ENCODE results near the gene DPP6. TPM values are rescaled to one million over a fixed set of nuclear protein-coding genes. Genes with fewer than 3 reads are reported as not detected.
"Not testable (repeated sequence)": the region's sequence is repeated elsewhere in the genome, so short reads cannot be mapped to it uniquely, and the experiment has no call there.

DPP6 gene
- total and polyA plus RNA-seq, 9 of the 15 experiments (the other 6 are each of a cell fraction or from before 2014, with no cell fraction given): not detected

DNA sequence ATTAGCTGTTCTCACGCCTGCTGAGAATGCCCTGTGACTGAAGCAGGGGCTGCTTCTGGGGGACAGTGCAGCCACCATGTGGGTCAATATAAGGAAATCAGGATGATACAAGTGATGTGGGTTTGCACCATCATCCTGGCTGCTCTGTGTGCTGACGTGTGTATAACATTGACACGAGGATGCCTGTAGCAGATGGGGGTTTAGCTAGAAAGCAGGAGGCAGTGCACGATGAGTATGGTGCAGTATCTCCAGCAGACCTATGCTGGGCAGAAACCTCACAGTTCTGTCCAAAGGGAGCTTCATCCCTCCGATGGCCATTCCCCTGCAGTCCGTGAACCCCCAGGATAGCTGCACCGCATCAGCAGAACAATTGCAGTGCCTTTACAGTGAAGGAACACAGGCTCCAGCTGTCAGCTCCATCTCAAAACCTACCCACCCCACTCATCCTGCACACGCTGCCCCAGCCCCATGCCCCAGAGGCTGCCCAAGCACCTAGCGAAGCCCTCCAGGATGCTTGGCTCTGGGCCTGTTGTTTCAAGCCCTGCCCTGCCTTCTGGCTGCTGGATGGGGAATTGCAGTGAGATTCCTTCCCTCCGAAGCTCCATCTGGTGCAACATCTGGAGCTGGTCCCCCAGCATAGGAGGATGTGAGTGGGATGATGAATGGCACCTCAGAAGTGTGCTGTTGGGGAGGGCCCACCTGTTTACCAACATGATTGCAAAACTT, 96.8 kb downstream of the DPP6 start:
- H3K9me3 ChIP-seq (replicated peaks; ENCODE audit: control insufficient read depth, insufficient read depth, low read depth, low read length); H3K27ac ChIP-seq (ENCODE audit: extremely low read depth, low read depth, low read length); intact Hi-C loops (cut with micrococcal nuclease); H3K9ac ChIP-seq (ENCODE audit: insufficient read depth in 1 of 2, low read depth in 2 of 2, low read length in 2 of 2); DNase-seq (ENCODE audit: extremely low read depth in 1 of 4, low spot score in 3 of 4); H4K20me1 ChIP-seq (replicated peaks; ENCODE audit: control insufficient read depth, insufficient read depth, low read length); CTCF ChIA-PET (ENCODE audit: low intra/inter-chr PET ratio); H3K36me3 ChIP-seq (ENCODE audit: control insufficient read depth, insufficient read depth, low read length); in situ Hi-C loops (cut with MboI); H2AFZ ChIP-seq (ENCODE audit: low read depth, low read length); BruUV-seq (replicated peaks); H3K4me2 ChIP-seq (ENCODE audit: insufficient read depth, low read length); H3K4me3 ChIP-seq; H3K9me1 ChIP-seq (ENCODE audit: control insufficient read depth, insufficient read depth, low read length); H3K4me1 ChIP-seq (replicated peaks in 1 of 2; ENCODE audit: control insufficient read depth in 2 of 2, insufficient read depth in 2 of 2, low read length in 2 of 2); H3K79me2 ChIP-seq (ENCODE audit: control insufficient read depth, insufficient read depth, low read length); POLR2A ChIA-PET: not testable (repeated sequence)
- 1% methylated on average over 8 of the region's 10 CpGs for WGBS (ENCODE audit: insufficient coverage, low coverage, missing lambda C conversion rate)
- peak; percentile 85 for ATAC-seq
- FAIRE-seq: peak; percentile 46
- peaks cover 0 to 22% of the 10 kb centered on the region in 2 experiments; a peak in 2 of 5 replicates for H3K27me3 ChIP-seq (ENCODE audit: control insufficient read depth in 2 of 2, insufficient read depth in 2 of 2, low read length in 2 of 2)

DNA sequence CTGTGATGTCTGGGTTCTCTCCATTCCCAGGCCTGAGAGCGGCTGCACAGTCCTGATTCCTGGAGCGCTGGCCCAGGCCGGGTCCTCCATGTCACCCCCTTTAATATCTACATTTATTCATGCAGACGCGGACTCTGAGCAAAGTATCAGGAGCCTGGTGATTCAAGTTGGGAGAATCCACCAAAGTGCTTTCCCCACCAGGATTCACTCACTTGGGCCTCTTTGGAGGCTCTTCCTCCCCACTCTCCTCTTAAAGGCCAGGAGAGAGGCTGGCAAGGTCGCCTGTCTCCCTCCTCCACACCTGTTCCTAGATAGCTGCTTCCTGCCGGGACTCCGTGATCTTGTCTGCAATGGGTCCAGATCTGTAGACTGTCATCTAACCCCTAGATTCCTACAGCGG, 98.5 kb downstream of the DPP6 start:
- H3K9ac ChIP-seq (ENCODE audit: insufficient read depth in 1 of 2, low read depth in 2 of 2, low read length in 2 of 2); H3K4me1 ChIP-seq (replicated peaks in 1 of 2; ENCODE audit: control insufficient read depth in 2 of 2, insufficient read depth in 2 of 2, low read length in 2 of 2); BruUV-seq (replicated peaks); FAIRE-seq; in situ Hi-C loops (cut with MboI); H3K36me3 ChIP-seq (ENCODE audit: control insufficient read depth, insufficient read depth, low read length); ATAC-seq; H3K9me1 ChIP-seq (ENCODE audit: control insufficient read depth, insufficient read depth, low read length); H3K27ac ChIP-seq (ENCODE audit: extremely low read depth, low read depth, low read length); H4K20me1 ChIP-seq (replicated peaks; ENCODE audit: control insufficient read depth, insufficient read depth, low read length); H2AFZ ChIP-seq (ENCODE audit: low read depth, low read length); H3K9me3 ChIP-seq (replicated peaks; ENCODE audit: control insufficient read depth, insufficient read depth, low read depth, low read length); H3K79me2 ChIP-seq (ENCODE audit: control insufficient read depth, insufficient read depth, low read length); H3K4me3 ChIP-seq; CTCF ChIA-PET (ENCODE audit: low intra/inter-chr PET ratio); intact Hi-C loops (cut with micrococcal nuclease); POLR2A ChIA-PET; H3K4me2 ChIP-seq (ENCODE audit: insufficient read depth, low read length); DNase-seq (ENCODE audit: extremely low read depth in 1 of 4, low spot score in 3 of 4): not testable (repeated sequence)
- H3K27me3 ChIP-seq (ENCODE audit: control insufficient read depth in 2 of 2, insufficient read depth in 2 of 2, low read length in 2 of 2): peaks cover 0 to 22% of the 10 kb centered on the region in 2 experiments; a peak in 2 of 5 replicates
- WGBS (ENCODE audit: insufficient coverage, low coverage, missing lambda C conversion rate): 1% methylated on average over 8 of the region's 9 CpGs

DNA sequence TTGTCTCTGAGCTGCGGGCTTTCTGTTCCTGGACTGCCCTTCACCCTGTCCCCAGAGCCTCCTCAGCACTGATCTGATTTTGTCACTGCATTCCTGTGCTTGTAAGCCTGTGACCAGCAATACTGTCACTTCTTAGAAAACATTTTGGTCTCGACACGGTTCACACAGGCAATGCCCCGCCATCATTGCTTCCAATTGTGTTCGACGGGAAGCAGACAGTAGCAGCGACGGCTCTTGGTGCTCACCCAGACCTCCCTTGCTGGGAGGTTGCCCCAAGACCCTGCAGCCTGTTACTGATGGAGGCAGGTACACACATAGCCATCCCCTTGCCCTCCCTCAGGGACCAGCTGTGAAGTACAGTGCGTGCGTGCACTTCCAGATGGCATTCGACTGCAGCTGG, 99.1 kb downstream of the DPP6 start:
- H4K20me1 ChIP-seq (replicated peaks; ENCODE audit: control insufficient read depth, insufficient read depth, low read length); in situ Hi-C loops (cut with MboI); H3K27ac ChIP-seq (ENCODE audit: extremely low read depth, low read depth, low read length); BruUV-seq (replicated peaks); H2AFZ ChIP-seq (ENCODE audit: low read depth, low read length); H3K4me1 ChIP-seq (replicated peaks in 1 of 2; ENCODE audit: control insufficient read depth in 2 of 2, insufficient read depth in 2 of 2, low read length in 2 of 2); H3K4me2 ChIP-seq (ENCODE audit: insufficient read depth, low read length); H3K9ac ChIP-seq (ENCODE audit: insufficient read depth in 1 of 2, low read depth in 2 of 2, low read length in 2 of 2); H3K4me3 ChIP-seq; H3K9me1 ChIP-seq (ENCODE audit: control insufficient read depth, insufficient read depth, low read length); POLR2A ChIA-PET; CTCF ChIA-PET (ENCODE audit: low intra/inter-chr PET ratio); H3K79me2 ChIP-seq (ENCODE audit: control insufficient read depth, insufficient read depth, low read length); FAIRE-seq; intact Hi-C loops (cut with micrococcal nuclease); DNase-seq (ENCODE audit: extremely low read depth in 1 of 4, low spot score in 3 of 4); ATAC-seq; H3K36me3 ChIP-seq (ENCODE audit: control insufficient read depth, insufficient read depth, low read length); H3K9me3 ChIP-seq (replicated peaks; ENCODE audit: control insufficient read depth, insufficient read depth, low read depth, low read length): not testable (repeated sequence)
- H3K27me3 ChIP-seq (ENCODE audit: control insufficient read depth in 2 of 2, insufficient read depth in 2 of 2, low read length in 2 of 2): peaks cover 0 to 22% of the 10 kb centered on the region in 2 experiments; a peak in 2 of 5 replicates
- WGBS (ENCODE audit: insufficient coverage, low coverage, missing lambda C conversion rate): 1% methylated on average over 11 of the region's 11 CpGs

DNA sequence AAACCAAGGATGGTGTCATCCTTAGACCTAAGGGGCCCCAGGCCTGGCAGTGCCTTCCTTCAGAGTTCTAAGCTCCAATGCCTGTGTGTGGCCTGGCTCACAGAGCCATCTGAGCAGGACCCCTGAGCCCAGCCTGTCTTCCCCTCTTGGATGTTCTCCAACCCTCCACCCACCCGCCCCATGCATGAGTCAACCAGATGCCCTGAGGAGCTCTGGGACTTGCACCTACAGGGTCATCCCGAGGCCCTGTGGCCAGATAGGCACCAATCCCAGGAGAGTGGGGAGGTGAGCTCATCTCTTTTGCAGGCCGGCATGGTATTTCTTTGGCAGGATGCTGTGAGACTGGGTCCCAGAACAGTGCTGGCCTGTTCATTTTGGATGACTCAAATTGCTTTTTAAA, 103.7 kb downstream of the DPP6 start:
- H3K9ac ChIP-seq (ENCODE audit: insufficient read depth in 1 of 2, low read depth in 2 of 2, low read length in 2 of 2); in situ Hi-C loops (cut with MboI); H3K4me3 ChIP-seq; H3K36me3 ChIP-seq (ENCODE audit: control insufficient read depth, insufficient read depth, low read length); H3K9me1 ChIP-seq (ENCODE audit: control insufficient read depth, insufficient read depth, low read length); DNase-seq (ENCODE audit: extremely low read depth in 1 of 4, low spot score in 3 of 4); H3K79me2 ChIP-seq (ENCODE audit: control insufficient read depth, insufficient read depth, low read length); H3K9me3 ChIP-seq (replicated peaks; ENCODE audit: control insufficient read depth, insufficient read depth, low read depth, low read length); ATAC-seq; H2AFZ ChIP-seq (ENCODE audit: low read depth, low read length); H3K4me2 ChIP-seq (ENCODE audit: insufficient read depth, low read length); H4K20me1 ChIP-seq (replicated peaks; ENCODE audit: control insufficient read depth, insufficient read depth, low read length); POLR2A ChIA-PET; intact Hi-C loops (cut with micrococcal nuclease); H3K4me1 ChIP-seq (replicated peaks in 1 of 2; ENCODE audit: control insufficient read depth in 2 of 2, insufficient read depth in 2 of 2, low read length in 2 of 2); CTCF ChIA-PET (ENCODE audit: low intra/inter-chr PET ratio); BruUV-seq (replicated peaks); H3K27ac ChIP-seq (ENCODE audit: extremely low read depth, low read depth, low read length); FAIRE-seq: not testable (repeated sequence)
- 0% methylated on average over 3 of the region's 3 CpGs for WGBS (ENCODE audit: insufficient coverage, low coverage, missing lambda C conversion rate)
- H3K27me3 ChIP-seq (ENCODE audit: control insufficient read depth in 2 of 2, insufficient read depth in 2 of 2, low read length in 2 of 2): peaks cover 0 to 19% of the 10 kb centered on the region in 2 experiments; a peak in 2 of 5 replicates
